GM18505 (cell line): ENCODE measurements around the gene MRGPRF.
"Not testable (repeated sequence)": the region's sequence is repeated elsewhere in the genome, so short reads cannot be mapped to it uniquely, and the experiment has no call there.

Experiments
- ATAC-seq: cut with Tn5 transposase; IDR thresholded peaks from one replicate; pipeline ENCODE4 v1.9.1; 2021; ENCODE audit not compliant: unreplicated experiment
- POLR2A ChIP-seq: IDR thresholded peaks from 4 replicates; pipeline ENCODE4 v1.6.1; 2011; ENCODE audit warnings: borderline replicate concordance; ENCODE audit not compliant: insufficient read depth, insufficient read length; ENCODE audit errors: extremely low read depth

MRGPRF gene

GRCh38 chr11:69008737-69009440 lies 4.2 kb downstream of the MRGPRF start:
- TF ChIP-seq POLR2A, result no peak
- ATAC-seq, result no peak

- TF ChIP-seq POLR2A, result no peak
- no peak for ATAC-seq
These were observed 5.1 kb downstream of the MRGPRF start for GRCh38 chr11:69007975-69008381.

- ATAC-seq, result no peak
- no peak for TF ChIP-seq POLR2A
These were observed 6.2 kb downstream of the MRGPRF start for GRCh38 chr11:69006816-69007215.

GRCh38 chr11:69005631-69006368 lies 7.2 kb downstream of the MRGPRF start:
- no peak for TF ChIP-seq POLR2A
- no peak for ATAC-seq

GRCh38 chr11:69005183-69005630 lies 7.8 kb downstream of the MRGPRF start:
- ATAC-seq, result no peak
- no peak for TF ChIP-seq POLR2A

- no peak for ATAC-seq
- TF ChIP-seq POLR2A, result no peak
These were observed 8.4 kb downstream of the MRGPRF start for GRCh38 chr11:69004411-69005182.

- no peak for TF ChIP-seq POLR2A
- ATAC-seq, result no peak
These were observed 9.1 kb downstream of the MRGPRF start for GRCh38 chr11:69003866-69004367.

GRCh38 chr11:69003301-69003865 lies 9.7 kb downstream of the MRGPRF start:
- ATAC-seq, result no peak
- TF ChIP-seq POLR2A, result no peak

- TF ChIP-seq POLR2A, result no peak
- ATAC-seq, result no peak
These were observed 10.3 kb downstream of the MRGPRF start for GRCh38 chr11:69002570-69003231.

GRCh38 chr11:69002110-69002569 lies 10.9 kb downstream of the MRGPRF start:
- no peak for ATAC-seq
- TF ChIP-seq POLR2A, result no peak

- ATAC-seq, result no peak
- TF ChIP-seq POLR2A, result no peak
These were observed 11.6 kb downstream of the MRGPRF start for GRCh38 chr11:69001243-69002081.

- no peak for ATAC-seq
- no peak for TF ChIP-seq POLR2A
These were observed 12.2 kb downstream of the MRGPRF start for GRCh38 chr11:69000831-69001242.

- ATAC-seq, result no peak
- no peak for TF ChIP-seq POLR2A
These were observed 12.7 kb downstream of the MRGPRF start for GRCh38 chr11:69000391-69000790.

- not testable (repeated sequence) for ATAC-seq
These were observed 13.2 kb downstream of the MRGPRF start for GRCh38 chr11:68999748-69000355.
